Stimulated activated CD4-positive, alpha-beta T cell treated with anti-CD3 and anti-CD28 coated beads, Interleukin-2, amount 100 ng/mL, for 48 hours (primary cell): ENCODE data around the gene S100A9.
"Not testable (repeated sequence)": the region's sequence is repeated elsewhere in the genome, so short reads cannot be mapped to it uniquely, and the experiment has no call there.

Experiments used
- DNase-seq, 2 donors: peaks; one replicate each; pipeline ENCODE4 v3.0.0-alpha.2; 2020

S100A9 gene

DNA sequence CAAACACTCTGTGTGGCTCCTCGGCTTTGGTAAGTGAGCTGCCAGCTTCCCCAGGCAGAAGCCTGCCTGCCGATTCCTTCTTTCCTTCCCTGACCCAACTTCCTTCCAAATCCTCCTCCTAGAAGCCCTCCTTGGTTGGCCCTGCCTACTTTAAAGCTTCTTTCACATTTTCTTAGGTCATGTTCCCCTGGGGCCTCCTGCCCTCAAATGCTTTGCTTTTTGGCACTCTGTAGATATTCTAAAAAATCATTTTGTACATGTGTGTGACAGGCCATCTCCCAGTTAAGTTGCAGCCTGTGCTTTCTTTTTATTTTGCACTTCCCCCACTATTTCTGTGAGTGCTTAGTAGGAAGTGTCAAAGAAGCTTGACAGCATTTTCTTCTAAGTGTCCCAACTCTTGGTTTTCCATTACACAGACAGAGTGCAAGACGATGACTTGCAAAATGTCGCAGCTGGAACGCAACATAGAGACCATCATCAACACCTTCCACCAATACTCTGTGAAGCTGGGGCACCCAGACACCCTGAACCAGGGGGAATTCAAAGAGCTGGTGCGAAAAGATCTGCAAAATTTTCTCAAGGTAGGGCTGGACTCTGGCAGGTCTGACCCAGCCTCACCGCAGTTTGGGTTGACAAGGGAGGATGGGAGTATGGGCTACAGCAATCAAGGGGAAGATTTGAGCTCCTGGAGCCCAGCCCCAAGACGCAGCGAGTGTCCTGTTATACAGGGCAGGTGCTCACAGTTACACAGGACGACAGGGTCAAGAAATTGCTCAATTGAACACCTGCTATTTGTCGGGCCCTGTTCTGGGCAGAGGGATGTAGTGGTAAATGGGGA is at the start of gene S100A9:
Gene S100A9, plus strand, starts transcription at position 2 of the 838 bp plus-strand sequence. Its CDS starts 430 bp downstream, at position 432.
- no peak for DNase-seq

DNA sequence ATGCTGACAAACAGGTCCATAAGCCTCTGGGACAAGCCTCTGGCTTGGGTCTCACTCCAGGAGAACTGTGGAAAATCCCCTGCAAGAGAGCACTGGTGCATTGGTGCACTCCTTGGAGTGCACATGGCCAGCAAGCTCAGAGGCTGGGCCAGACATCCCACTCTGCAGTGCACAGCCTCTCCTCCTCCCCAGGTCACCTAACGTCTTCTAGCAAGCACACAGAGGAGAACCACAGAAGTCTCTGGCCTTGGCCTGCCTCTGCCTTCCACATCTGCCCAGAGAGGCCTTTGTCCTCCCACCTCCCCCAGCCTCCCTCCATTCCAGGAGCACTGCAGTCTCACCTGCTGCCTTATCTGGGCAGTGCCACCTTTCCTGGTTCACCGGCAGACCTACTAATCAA is 49.1 kb upstream of the S100A9 start:
- no peak for DNase-seq

DNA sequence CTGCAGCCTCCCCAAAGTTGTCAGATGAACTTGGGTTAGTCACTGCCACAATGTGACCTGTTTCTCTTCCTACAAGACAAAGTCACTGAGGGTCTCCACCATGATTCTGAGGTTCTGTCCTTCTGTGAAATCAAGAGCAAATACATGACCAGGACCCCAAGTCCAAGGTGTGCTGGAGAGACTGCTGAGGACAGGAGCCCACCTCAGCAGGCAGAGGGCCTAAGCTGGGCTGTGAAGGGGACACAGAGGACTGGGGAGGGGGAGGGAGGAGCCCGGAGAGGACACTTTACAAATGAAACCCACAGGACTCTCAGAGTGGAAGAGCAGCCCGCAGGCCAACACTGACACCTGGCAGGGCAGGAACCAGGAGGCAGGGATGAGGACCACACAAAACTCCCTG is 48.2 kb upstream of the S100A9 start:
- no peak for DNase-seq

DNA sequence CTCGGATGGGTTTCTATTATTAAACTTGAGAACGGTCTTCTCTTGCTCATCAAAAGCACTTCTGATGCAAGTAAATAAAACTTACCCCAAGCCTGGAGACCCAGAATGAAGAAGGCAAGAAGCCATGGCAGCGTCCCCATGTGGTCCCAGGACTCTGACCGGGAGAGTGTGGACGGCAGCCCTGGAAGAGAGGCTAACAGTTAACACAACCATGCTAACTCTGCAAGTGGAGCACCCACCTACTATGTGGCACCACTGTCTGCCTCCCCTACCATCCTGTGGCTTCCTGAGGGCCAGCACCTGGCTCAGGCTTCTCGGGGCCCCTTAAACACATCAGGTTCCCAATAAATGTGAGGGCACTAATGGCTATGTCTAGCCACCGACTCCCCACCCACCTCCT is 47.1 kb upstream of the S100A9 start:
- DNase-seq, result no peak

- DNase-seq, result no peak
These were observed 45.0 kb upstream of the S100A9 start, which contains the start of gene PGLYRP3 for GRCh38 chr1:153312570-153313186. Gene PGLYRP3, minus strand, starts transcription at chr1:153312952. Its CDS starts 2,287 bp downstream, at chr1:153310665.

DNA sequence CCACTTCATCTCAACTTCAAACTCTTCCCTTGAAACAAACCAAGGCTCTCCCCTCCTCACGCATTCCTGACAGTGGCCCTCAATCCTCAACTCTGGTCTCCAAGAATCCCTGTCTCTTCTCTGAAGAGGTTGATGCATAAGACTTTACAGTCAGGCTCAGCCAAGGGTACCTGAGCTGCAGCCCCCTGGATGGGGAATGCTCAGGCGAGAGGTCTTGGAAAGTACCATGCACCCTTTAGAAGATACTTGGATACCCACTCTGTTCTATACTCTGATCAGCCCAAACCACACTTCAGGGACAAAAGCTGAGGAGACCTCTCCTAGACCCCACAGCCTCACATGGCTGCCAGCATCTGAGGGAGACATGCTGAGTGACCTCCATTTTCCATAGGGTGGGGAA is 44.4 kb upstream of the S100A9 start:
- no peak for DNase-seq

GRCh38 chr1:153314388-153314787 is 43.3 kb upstream of the S100A9 start:
- not testable (repeated sequence) for DNase-seq

GRCh38 chr1:153316013-153316412 is 41.6 kb upstream of the S100A9 start:
- DNase-seq, result not testable (repeated sequence)

DNA sequence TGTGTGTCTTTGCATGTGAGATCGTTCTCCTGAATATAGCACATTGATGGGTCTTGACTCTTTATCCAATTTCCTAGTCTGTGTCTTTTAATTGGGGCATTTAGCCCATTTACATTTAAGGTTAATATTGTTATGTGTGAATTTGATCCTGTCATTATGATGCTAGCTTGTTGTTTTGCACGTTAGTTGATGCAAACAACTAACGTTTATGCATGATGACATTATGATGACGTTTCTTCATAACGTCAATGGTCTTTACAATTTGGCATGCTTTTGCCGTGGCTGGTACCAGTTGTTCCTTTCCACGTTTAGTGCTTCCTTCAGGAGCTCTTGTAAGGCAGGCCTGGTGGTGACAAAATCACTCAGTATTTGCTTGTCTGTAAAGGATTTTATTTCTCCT is 39.5 kb upstream of the S100A9 start:
- not testable (repeated sequence) for DNase-seq

GRCh38 chr1:153322568-153322967 is 35.1 kb upstream of the S100A9 start:
- DNase-seq, result no peak

GRCh38 chr1:153324912-153325311 is 32.7 kb upstream of the S100A9 start:
- DNase-seq, result no peak

DNA sequence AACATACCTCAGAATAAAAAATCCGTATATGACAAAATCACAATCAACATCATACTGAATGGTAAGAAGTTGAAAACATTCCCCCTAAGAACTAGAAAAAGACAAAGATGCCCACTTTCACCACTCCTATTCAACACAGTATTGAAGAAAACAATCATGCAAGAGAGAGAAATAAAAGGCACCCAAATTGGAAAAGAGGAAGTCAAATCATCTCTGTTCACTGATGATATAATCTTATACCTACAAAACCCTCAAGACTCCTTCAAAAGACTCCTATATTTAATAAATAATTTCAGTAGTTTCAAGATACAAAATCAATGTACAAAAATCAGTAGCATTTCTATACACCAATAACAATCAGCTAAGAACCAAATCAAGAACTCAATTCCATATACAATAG is 23.8 kb upstream of the S100A9 start:
- DNase-seq, result no peak

- no peak for DNase-seq
These were observed 21.0 kb upstream of the S100A9 start for GRCh38 chr1:153336650-153337049.

- DNase-seq, result no peak
These were observed 19.4 kb upstream of the S100A9 start for GRCh38 chr1:153337980-153338853.

GRCh38 chr1:153339802-153340201 is 17.9 kb upstream of the S100A9 start:
- DNase-seq, result no peak

DNA sequence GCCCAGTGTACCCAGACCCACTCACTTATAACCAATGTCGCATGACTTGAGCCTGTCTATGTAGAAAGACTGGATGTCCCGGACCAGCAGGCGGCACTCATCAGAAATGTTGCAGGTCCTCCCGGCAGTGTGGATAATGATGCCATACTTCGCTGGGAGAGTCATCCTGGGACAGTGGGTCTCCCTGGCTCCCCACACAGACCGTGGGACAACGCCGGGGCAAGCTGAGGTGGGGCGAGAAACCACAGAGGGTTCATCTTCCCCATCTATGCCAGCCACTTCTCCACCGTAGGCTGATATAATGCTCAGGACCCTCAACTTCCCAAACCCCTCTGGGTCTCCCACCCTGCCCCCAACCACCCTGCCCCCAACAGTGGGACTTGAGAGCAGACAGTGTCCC is 17.3 kb upstream of the S100A9 start:
- no peak for DNase-seq

DNA sequence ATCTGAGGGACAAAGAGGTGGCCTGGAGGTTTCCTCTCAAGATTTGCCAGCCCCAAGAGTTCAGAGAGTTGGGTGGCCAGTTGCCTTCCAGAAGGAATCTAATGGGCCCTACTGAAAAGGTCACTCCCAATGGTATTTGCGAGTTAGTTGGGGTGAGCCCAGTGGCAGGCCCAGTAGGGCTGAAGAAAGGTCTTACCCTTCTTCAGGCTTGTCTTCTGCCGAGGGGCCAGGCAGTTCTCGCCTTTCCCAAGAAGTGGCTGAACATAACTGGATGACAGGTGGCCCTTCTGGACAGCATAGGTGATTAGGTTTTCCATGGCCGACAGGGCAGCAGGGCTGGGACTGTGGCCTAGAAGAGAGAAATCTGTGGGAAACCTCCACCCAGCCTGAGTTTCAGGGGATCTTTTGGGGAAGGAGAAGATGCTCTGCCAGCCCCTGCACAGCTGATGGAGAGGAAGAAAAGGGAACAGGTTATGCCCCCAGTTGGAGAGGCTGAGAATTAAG is 16.2 kb upstream of the S100A9 start:
- DNase-seq, result no peak

GRCh38 chr1:153342178-153342577 is 15.5 kb upstream of the S100A9 start:
- no peak for DNase-seq

DNA sequence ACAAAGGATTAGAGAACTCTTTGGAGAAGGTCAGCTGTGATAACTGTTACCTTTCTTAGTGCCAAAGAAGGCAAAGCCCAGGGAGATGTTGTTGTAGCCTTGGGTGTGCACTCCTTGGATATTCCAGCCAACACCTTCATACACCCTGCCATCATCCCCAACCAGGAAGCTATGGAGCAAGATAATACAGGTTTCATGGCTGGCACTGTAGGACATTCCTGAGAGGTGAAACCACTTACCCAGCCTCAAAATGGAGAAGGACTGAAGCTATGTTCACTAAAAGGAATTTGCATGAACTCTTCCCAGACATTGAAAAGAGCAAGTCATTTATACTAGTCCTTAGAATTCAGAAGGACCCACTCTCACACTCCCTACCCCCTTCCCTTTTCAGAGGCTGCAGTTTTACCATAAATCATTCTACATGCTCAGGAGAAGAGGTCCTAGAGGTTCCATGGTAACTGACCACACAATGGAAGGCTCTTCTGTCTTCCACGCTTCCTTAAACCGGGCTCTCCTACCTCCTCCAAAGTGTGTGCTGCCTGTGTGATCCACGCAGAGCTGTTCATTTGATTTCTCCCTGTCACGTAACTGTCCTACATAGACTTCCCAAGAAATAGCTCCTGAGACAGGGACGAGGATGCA is 14.5 kb upstream of the S100A9 start:
- DNase-seq, result no peak

DNA sequence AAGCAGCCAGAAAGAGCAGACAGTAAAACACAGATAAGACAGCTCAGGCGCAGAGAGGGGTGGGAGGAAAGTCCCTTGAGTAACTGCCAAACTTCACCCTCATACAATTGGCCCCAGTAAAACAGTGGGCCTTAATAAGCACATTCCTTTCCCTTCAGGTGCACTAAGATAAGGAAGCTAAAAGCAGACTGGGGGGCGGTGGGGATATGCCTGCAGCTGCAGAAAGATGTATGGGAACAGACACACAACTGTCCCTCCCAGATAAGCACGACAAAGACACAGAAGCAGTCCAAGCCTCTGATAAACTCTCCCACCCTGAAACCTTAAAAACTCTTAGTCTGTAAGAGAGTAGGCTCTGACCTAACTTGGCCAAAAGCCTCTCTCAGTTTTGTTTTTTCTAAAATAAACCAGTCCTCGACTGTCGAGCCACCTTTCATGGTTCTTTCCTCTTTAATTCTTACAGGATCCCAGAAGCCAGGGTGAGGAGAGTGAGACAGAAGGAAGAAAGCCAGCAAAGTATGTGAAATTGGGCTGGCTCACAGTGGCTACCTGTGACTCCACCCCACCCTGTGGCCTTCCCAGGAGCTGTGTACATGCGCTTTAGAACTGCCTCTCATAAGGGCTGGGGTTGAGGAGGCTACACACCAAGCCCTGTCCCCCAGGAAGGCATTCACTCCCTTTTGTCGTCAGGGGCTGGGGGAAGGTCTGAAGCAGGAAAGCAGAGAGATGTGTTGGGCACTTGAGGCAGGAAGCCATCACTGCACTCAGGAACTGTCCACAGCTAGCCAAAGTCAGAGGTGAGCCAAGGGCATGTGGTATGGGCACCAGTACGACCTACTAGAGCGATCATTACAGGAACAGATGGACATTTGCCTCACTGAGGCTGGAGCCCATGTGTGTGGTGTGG is 13.6 kb upstream of the S100A9 start:
- DNase-seq, result no peak

GRCh38 chr1:153344718-153345025 is 13.0 kb upstream of the S100A9 start:
- no peak for DNase-seq
